Hematopoietic multipotent progenitor cell (in vitro differentiated cells): ENCODE results near the gene ABHD6. TPM values are rescaled to one million over a fixed set of nuclear protein-coding genes. Genes with fewer than 3 reads are reported as not detected.
A peak's percentile ranks its signal among the peaks of the same experiment; 100 is the strongest.
"Not testable (repeated sequence)": the region's sequence is repeated elsewhere in the genome, so short reads cannot be mapped to it uniquely, and the experiment has no call there.

Source experiments
- DNase-seq, 3 donors: peaks; one replicate each; pipeline ENCODE4 v3.0.0-alpha.2; 2011 to 2015; ENCODE audit warnings: low read depth in 2 of 3, low spot score in 2 of 3
- total RNA-seq: library from RNA; depleted of rRNA; stranded (reverse); fragments of >200 nt; gene quantifications from one replicate; pipeline ENCODE4 v1.2.3, GENCODE V29; 2012

Gene ABHD6
- total RNA-seq, 1 donor, result 5.1 TPM

DNA sequence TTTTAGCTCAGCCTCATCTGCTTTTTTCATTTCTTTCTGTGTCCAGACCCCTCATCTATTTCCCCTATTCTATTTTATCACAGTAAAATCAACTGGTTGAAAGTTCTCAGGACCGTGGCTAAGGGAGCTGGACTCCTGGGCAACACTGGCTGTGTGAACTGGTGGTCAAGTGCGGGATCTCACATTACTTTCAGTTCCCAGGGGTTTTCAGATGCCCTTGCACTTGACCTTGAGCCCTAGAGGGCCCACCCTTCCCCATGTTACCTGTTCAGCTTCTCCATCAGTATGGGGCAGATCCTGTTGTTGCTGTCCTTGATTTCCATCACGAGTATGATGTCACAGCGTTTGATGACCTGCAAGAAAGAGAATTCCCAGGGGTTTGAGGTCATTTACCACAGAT, 29.6 kb upstream of the ABHD6 start:
- no peak for DNase-seq

DNA sequence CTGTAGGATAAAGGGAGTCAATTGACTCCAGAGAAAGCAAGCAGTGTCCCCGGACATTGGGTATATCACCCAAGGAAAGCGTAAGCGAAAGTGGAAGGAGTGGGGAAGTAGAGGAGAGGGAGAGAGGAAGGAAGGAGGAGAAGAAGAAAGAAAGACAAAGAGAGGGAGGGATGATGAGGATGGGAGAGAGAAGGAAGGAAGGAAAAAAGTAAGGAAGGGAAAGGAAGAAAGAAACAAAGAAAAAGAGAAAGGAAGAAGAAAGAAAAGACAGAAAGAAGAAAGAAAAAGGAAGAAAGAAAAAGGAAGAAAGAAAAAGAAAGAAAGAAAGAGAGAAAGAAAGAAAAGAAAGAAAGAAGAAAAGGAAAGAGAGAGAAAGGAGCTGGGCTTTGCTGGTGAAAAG, 27.7 kb upstream of the ABHD6 start:
- no peak for DNase-seq

DNA sequence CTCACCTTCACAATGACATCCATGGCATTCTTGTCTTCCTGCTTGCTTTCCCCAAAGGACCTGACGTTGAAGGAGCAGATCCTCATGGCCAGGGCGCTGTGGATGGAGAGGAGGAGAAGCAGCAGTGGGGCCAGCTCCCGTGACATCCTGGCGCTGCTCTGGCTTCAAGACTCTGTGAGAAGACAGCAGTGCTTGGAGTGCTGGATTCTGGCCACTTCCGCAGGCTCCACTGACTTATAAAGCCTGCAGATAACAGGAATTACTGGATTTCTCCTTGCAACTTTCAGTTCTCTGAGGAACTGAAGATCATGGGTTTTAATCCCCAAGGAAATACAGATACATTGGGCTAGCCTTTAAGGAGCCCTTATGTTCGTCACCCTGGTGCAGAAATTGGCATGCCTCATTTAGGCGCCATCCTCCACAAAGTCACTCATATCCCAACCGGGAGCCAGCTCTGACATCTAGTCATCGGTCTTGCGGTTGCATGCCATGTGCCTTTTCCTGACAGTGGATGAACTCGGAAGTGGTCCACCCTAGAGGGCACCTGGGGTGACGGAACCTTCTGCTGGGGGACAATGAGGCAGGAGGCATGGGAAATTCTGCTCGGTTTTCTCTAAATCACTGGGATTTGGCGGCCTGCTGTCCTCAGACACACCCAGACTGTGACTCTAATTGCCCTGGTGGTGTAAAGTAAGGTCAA, 26.7 kb upstream of the ABHD6 start, which contains the start of gene DNASE1L3:
Gene DNASE1L3, minus strand, starts transcription at position 212 of the 700 bp plus-strand sequence. Its CDS starts 66 bp downstream, at position 146.
- no peak for DNase-seq

- peak in 2 of 3 donors; percentile 54 to 62 for DNase-seq
These were observed 22.9 kb upstream of the ABHD6 start for GRCh38 chr3:58214484-58215316.

DNA sequence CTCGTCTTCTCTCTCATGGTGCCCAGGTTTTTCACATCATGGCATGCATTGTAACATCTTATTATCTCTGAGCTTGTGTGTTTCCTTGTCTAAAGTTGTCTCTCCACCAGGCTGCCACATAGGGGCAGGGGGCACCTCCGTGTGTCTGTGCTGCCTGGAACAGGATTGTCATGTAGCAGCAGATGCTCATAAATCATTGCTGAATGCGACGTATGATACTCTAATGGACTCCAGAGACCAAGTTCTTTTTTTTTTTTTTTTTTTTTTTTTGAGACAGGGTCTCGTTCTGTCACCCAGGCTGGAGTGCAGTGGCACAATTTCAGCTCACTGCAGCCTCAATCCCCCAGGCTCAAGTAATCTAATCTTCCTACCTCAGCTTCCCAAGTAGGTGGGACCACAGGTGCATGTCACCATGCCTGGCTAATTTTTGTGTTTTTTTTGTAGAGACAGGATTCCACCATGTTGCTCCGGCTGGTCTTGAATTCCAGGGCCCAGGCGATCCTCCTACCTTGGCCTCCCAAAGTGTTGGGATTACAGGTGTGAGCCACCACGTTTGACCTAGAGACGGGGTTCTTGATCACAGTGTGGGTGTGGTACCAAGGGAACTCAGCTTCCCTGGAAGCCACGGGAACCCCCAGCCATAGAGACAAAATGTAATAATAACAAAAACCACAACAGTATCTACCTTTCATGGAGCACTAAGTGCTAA, 22.1 kb upstream of the ABHD6 start:
- no peak for DNase-seq

- DNase-seq, result no peak
These were observed 20.9 kb upstream of the ABHD6 start for GRCh38 chr3:58216496-58217195.

DNA sequence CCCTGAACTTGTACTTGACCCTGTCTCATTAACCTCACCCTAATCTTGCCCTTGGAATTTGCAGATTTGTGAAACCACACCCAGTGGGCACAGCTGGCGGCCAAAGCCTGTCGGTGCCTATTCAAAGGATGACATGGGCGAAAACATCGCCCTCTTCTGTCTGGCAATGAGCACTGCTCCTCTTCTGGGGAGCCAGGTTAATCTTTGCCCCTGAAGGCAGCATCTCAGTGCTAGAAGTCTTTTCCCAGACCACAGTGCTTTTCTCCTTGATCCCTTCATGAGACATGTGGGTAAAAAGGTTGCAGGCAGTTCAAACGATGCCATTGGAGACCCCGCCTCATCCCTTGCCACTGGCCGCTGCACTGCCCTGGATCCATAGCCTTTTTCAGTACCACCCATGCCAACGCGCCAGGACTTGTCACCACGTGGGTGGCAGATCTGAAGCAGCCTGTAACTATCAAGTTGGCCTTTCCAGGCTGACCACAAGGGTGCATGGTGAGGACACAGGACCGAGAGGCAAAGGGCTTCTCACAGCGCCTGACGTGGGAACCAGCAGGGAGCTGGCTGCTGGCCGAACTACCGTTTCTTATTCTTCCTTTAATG, 20.3 kb upstream of the ABHD6 start:
- peak; percentile 36 to 81 (median 77) for DNase-seq

DNA sequence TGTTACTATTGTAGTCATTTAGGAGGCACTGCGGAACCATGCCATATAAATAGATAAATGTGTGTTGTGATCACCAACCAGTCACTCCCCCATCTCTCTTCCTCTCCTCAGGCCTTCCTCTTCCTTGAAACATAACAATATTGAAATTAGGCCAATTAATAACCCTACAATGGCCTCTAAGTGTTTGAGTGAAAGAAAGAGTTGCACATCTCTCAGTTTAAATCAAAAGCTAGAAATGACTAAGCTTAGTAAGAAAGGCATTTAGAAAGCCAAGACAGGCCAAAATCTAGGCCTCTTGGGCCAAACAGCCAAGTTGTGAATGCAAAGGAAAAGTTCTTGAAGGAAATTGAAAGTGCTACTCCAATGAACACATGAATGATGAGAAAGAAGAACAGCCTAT, 18.7 kb upstream of the ABHD6 start:
- no peak for DNase-seq

- DNase-seq, result no peak
These were observed 15.3 kb upstream of the ABHD6 start for GRCh38 chr3:58222161-58222724.

- peak in 1 of 3 donors; percentile 17 for DNase-seq
These were observed 13.7 kb upstream of the ABHD6 start for GRCh38 chr3:58223855-58224254.

DNA sequence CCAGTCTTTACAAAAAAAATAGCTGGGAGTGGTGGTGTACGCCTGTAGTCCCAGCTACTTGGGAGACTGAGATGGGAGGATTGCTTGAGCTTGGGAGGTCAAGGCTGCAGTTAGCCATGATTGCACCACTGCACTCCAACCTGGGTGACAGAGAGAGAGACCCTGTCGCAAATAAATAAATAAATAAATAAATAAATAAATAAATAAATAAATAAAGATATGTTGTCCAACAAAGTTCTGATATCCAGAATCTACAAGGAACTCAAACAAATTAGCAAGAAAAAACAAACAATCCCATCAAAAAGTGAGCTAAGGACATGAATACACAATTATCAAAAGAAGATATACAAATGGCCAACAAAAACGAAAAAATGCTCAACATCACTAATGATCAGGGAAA, 9.7 kb upstream of the ABHD6 start:
- DNase-seq, result not testable (repeated sequence)

- DNase-seq, result no peak
These were observed 6.6 kb upstream of the ABHD6 start for GRCh38 chr3:58230876-58231552.

GRCh38 chr3:58231666-58232065, 5.9 kb upstream of the ABHD6 start:
- DNase-seq, result no peak

DNA sequence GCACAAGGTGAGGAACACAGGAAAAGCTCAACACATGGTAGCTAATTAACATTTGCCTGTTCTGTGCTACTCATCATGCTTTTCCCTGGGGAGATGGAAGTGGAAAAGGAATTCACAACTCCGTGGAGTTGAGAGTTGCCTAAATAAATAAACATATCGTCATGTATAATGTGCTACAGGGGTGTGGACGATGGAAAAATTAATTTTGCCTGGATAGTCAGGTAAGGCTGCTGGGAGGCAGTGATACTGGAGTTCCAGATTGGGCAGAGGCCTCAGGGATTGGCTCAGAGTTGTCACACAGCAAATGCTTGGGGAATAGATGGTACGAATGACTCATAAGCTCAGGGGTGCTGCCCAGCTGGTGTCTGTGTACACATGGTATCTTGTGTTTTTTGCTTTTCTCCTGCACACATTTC, 3.1 kb upstream of the ABHD6 start:
- DNase-seq, result no peak

DNA sequence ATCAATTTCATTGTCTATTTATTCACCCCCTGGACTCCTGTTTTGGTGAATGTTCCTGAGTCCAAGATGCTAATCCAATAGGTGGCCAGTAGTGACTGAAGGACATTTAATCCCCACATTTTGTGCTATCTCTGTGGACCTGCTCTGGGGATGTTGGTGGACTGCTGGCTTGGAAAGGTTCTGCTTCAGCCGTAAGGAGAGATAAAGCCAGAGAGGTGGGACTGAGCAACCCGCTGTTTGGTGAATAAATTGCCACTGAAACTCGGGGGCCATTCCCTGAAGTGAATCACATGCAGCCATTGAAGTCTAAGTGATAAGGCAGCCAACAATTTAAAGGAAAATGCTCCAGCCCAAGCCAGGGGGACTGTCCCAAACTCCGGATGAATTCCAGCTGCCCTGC, 1.6 kb upstream of the ABHD6 start:
- DNase-seq, result no peak

GRCh38 chr3:58236527-58237237, 910 bp upstream of the ABHD6 start:
- DNase-seq, result no peak

DNA sequence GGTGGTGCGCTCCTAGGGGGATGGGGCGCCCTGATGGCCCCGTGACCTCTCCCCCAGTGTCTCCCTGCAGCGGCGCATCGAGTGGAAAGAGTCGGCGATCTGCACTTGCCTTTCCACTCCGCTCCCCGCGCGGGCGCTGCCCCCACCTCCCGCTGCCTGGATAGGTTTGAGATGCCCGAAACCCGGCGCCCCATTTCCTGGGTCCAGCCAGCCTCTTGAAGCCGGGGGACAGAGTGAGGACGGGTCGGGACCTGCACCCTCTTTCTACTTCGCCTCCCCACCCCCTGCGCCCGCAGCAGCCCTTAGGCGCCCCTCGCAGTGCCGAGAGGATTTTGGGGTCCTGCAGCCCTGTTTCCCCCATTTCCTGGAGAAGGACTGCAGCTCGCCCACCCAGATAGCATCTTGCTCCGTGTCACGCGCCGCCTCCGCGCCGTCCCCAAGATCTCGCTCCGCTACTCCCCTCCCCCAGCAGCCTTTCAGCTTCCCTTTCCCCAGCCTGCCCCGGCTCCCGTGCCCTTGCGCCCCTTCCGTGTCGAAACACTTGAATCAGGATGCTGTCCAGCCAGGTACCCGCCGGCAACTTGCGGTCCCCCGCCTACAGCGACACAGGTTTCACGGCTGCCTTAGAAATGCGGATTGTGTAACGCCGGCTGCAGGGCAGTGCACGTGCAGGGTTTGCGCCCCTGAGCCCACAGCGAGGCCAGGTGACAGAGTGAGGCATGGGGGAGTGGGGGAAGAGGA, 519 bp downstream of the ABHD6 start:
- DNase-seq, result peak in 2 of 3 donors; percentile 35 to 43

GRCh38 chr3:58238830-58239229, 1.2 kb downstream of the ABHD6 start:
- DNase-seq, result no peak
